ENCODE results near the gene NME1. TPM values are rescaled to one million over a fixed set of nuclear protein-coding genes. Genes with fewer than 3 reads are reported as not detected.

The NME1 gene
- total RNA-seq, 1 experiment from 2014 or later: 220 TPM

GRCh38 chr17:51161541-51161940 lies 8.2 kb downstream of the NME1 start:
- H3K27me3 Mint-ChIP-seq (ENCODE audit: low read depth): no peaks in the 10 kb centered on the region
- H3K4me1 ChIP-seq (ENCODE audit: insufficient read depth, low read length): no peaks in the 10 kb centered on the region
- H3K27ac ChIP-seq (ENCODE audit: insufficient read length, low read depth, low read length): no peak overlapping the region
- no peaks in the 10 kb centered on the region for H3K9me3 ChIP-seq (ENCODE audit: control insufficient read depth, low read depth, low read length)
- no peak overlapping the region for H3K18ac ChIP-seq (ENCODE audit: insufficient read length, low read depth, low read length)
- peaks cover 9% of the 10 kb centered on the region for H3K23me2 ChIP-seq (ENCODE audit: insufficient read length, low read depth, low read length, poor library complexity, severe bottlenecking)
- no peak overlapping the region for H2BK12ac ChIP-seq (ENCODE audit: insufficient read length, low read depth, low read length)
- H4K5ac ChIP-seq (ENCODE audit: insufficient read length, low read depth, low read length): no peak overlapping the region
- no peak overlapping the region for H3T11ph ChIP-seq (ENCODE audit: low read length)
- no peak overlapping the region for H3K27ac Mint-ChIP-seq
- peaks cover 40 to 67% (median 56%) of the 10 kb centered on the region in 3 experiments for H3K36me3 Mint-ChIP-seq (ENCODE audit: insufficient read depth in 1 of 3, low read depth in 3 of 3)
- TF ChIP-seq CTCF (conservative IDR thresholded peaks at IDR 0.05): no peak
- no peak overlapping the region for H3K4me2 ChIP-seq (ENCODE audit: insufficient read depth, insufficient read length, low read length)
- peaks cover 4% of the 10 kb centered on the region; the same call in 1 of the 2 replicates for H3K79me2 ChIP-seq (ENCODE audit: insufficient read depth, low read length)
- no CpG with 5 or more reads among the region's 3 CpGs for WGBS (ENCODE audit: extremely low coverage, insufficient read length, low lambda C conversion rate)
- no peak overlapping the region for H2BK15ac ChIP-seq (ENCODE audit: low read depth, low read length)
- no peak overlapping the region for H3K4ac ChIP-seq (ENCODE audit: low read depth, low read length)
- H3K9ac ChIP-seq (ENCODE audit: extremely low read depth, insufficient read length, low read length): no peak overlapping the region
- H4K20me1 ChIP-seq (ENCODE audit: control insufficient read depth, insufficient read depth, insufficient read length): no peaks in the 10 kb centered on the region
- no peak overlapping the region for H3K23ac ChIP-seq (ENCODE audit: insufficient read length, low read depth, low read length)
- no peak overlapping the region for H4K91ac ChIP-seq (ENCODE audit: insufficient read length, low read depth, low read length)
- no peak overlapping the region for H2BK120ac ChIP-seq (ENCODE audit: low read depth, low read length, poor library complexity, severe bottlenecking)
- H3K56ac ChIP-seq (ENCODE audit: insufficient read length, low read depth, low read length): no peak overlapping the region
- no peaks in the 10 kb centered on the region for H3K79me1 ChIP-seq (ENCODE audit: insufficient read depth, low read depth, low read length, poor library complexity, severe bottlenecking)
- H2BK20ac ChIP-seq (ENCODE audit: low read depth, low read length, poor library complexity, severe bottlenecking): no peak overlapping the region
- H2BK5ac ChIP-seq (ENCODE audit: insufficient read length, low read length): no peak overlapping the region
- no peak overlapping the region for H2AFZ ChIP-seq (ENCODE audit: low read length)
- H3K27me3 ChIP-seq (ENCODE audit: insufficient read depth, low read length): no peaks in the 10 kb centered on the region
- peaks cover 10 to 12% of the 10 kb centered on the region in 2 experiments for H3K4me1 Mint-ChIP-seq
- H3K14ac ChIP-seq (ENCODE audit: insufficient read depth, low read length): no peak overlapping the region
- H3K4me3 Mint-ChIP-seq: no peak overlapping the region
- H3K9me3 Mint-ChIP-seq: no peaks in the 10 kb centered on the region
- H2AK5ac ChIP-seq (ENCODE audit: insufficient read length, low read length): no peak overlapping the region
- no peak for DNase-seq
- H4K8ac ChIP-seq (replicated peaks; ENCODE audit: insufficient read length, low read depth, low read length): no peak overlapping the region

All from H9 (cell line).